ENCODE data around the gene CD81. TPM values are rescaled to one million over a fixed set of nuclear protein-coding genes. Genes with fewer than 3 reads are reported as not detected.

CD81 gene
- total and polyA plus RNA-seq, 2 donors from 2014 or later, result 827 to 950 TPM

GRCh38 chr11:2420502-2421225 lies 43.6 kb downstream of the CD81 start:
- Histone ChIP-seq H3K4me3 (ENCODE audit: low read length in 3 of 3) (no peak overlapping the region), H3K36me3 (ENCODE audit: control insufficient read depth in 2 of 3, insufficient read depth in 3 of 3, low read length in 3 of 3) (no peaks in the 10 kb centered on the region), H3K27me3 (ENCODE audit: control insufficient read depth, insufficient read depth, low read length) (no peaks in the 10 kb centered on the region), H3K4me1 (ENCODE audit: control insufficient read depth in 2 of 3, insufficient read depth in 2 of 3, low read depth in 1 of 3, low read length in 3 of 3) (peaks cover 0 to 3% (median 0%) of the 10 kb centered on the region in 3 donors), H3K27ac (ENCODE audit: low read depth in 2 of 2, low read length in 2 of 2) (no peak overlapping the region), H3K9me3 (ENCODE audit: control insufficient read depth in 2 of 3, insufficient read depth in 1 of 3, low read length in 3 of 3) (no peaks in the 10 kb centered on the region), H3K9ac (ENCODE audit: low read length in 3 of 3) (no peak overlapping the region)
- intact Hi-C loops (cut with DNase I), result loop anchor here (5.0 to 10.0 kb wide), 2 partner anchors 223 to 464 kb away; partner anchors contain the start of gene CDKN1C
- DNase-seq (peak; percentile 83 to 93 (median 92)), FAIRE-seq (no peak)
- peak; percentile 98 for TF ChIP-seq CTCF (IDR thresholded peaks at IDR 0.05; ENCODE audit: borderline replicate concordance, extremely low read depth, insufficient read depth)

GRCh38 chr11:2421226-2421994 lies 44.3 kb downstream of the CD81 start:
- Histone ChIP-seq H3K9ac (ENCODE audit: low read length in 3 of 3) (no peak overlapping the region), H3K36me3 (ENCODE audit: control insufficient read depth in 2 of 3, insufficient read depth in 3 of 3, low read length in 3 of 3) (no peaks in the 10 kb centered on the region), H3K4me1 (ENCODE audit: control insufficient read depth in 2 of 3, insufficient read depth in 2 of 3, low read depth in 1 of 3, low read length in 3 of 3) (peaks cover 0 to 3% (median 0%) of the 10 kb centered on the region in 3 donors), H3K27me3 (ENCODE audit: control insufficient read depth, insufficient read depth, low read length) (no peaks in the 10 kb centered on the region), H3K9me3 (ENCODE audit: control insufficient read depth in 2 of 3, insufficient read depth in 1 of 3, low read length in 3 of 3) (no peaks in the 10 kb centered on the region), H3K27ac (ENCODE audit: low read depth in 2 of 2, low read length in 2 of 2) (no peak overlapping the region), H3K4me3 (ENCODE audit: low read length in 3 of 3) (no peak overlapping the region)
- no peak for TF ChIP-seq CTCF (IDR thresholded peaks at IDR 0.05; ENCODE audit: borderline replicate concordance, extremely low read depth, insufficient read depth)
- DNase-seq (no peak), FAIRE-seq (no peak)
- intact Hi-C loops (cut with DNase I), result loop anchor here (5.0 to 10.0 kb wide), 2 partner anchors 224 to 463 kb away; partner anchors contain the start of gene CDKN1C

DNA sequence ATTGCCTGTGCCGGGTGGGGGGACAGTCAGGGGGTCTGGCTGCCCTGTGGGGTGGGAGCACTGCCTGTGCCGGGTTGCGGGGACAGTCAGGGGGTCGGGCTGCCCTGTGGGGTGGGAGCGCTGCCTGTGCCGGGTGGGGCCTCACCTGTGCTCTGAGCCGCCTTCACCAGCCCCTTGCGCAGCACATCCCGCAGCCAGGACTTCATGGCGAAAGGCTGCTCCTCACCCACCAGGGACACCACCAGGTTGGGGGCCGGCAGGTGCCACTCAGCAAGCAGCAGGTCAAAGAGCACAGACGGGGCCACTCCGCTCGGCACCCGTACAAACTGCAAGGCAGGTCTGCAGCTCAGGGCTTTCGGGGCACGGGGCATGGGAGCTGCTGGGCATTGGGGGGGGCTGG lies 44.9 kb downstream of the CD81 start:
- no peaks in the 10 kb centered on the region for H3K9me3 ChIP-seq (ENCODE audit: control insufficient read depth in 2 of 3, insufficient read depth in 1 of 3, low read length in 3 of 3)
- H3K9ac ChIP-seq (ENCODE audit: low read length in 3 of 3), result no peak overlapping the region
- H3K4me3 ChIP-seq (ENCODE audit: low read length in 3 of 3), result no peak overlapping the region
- FAIRE-seq (no peak), DNase-seq (peak in 2 of 5 donors; percentile 62 to 80)
- intact Hi-C loops (cut with DNase I), result loop anchor here (5.0 to 10.0 kb wide), 2 partner anchors 225 to 463 kb away; partner anchors contain the start of gene CDKN1C
- TF ChIP-seq CTCF (IDR thresholded peaks at IDR 0.05; ENCODE audit: borderline replicate concordance, extremely low read depth, insufficient read depth), result no peak
- no peaks in the 10 kb centered on the region for H3K27me3 ChIP-seq (ENCODE audit: control insufficient read depth, insufficient read depth, low read length)
- H3K27ac ChIP-seq (ENCODE audit: low read depth in 2 of 2, low read length in 2 of 2), result no peak overlapping the region
- peaks cover 0 to 3% (median 0%) of the 10 kb centered on the region in 3 donors for H3K4me1 ChIP-seq (ENCODE audit: control insufficient read depth in 2 of 3, insufficient read depth in 2 of 3, low read depth in 1 of 3, low read length in 3 of 3)
- H3K36me3 ChIP-seq (ENCODE audit: control insufficient read depth in 2 of 3, insufficient read depth in 3 of 3, low read length in 3 of 3), result no peaks in the 10 kb centered on the region

All from kidney (tissue), 14 donors.